Loucy (cell line): Measurements from ENCODE around the gene CORO2A.

ENCODE experiments used
- EZH2phosphoT487 ChIP-seq: fragments of 200-600 bp; IDR thresholded peaks from 2 replicates; pipeline ENCODE4 v1.6.1; 2018; ENCODE audit warnings: antibody characterized with exemption, mild to moderate bottlenecking, moderate library complexity, borderline replicate concordance
- TF ChIP-seq, protein P1 (sequence below): fragments of 200-600 bp; sonication (generic); conservative IDR thresholded peaks from 2 replicates; pipeline ENCODE4 v1.5.1; 2014; ENCODE audit warnings: mild to moderate bottlenecking, antibody characterized with exemption, low read length

DNA sequence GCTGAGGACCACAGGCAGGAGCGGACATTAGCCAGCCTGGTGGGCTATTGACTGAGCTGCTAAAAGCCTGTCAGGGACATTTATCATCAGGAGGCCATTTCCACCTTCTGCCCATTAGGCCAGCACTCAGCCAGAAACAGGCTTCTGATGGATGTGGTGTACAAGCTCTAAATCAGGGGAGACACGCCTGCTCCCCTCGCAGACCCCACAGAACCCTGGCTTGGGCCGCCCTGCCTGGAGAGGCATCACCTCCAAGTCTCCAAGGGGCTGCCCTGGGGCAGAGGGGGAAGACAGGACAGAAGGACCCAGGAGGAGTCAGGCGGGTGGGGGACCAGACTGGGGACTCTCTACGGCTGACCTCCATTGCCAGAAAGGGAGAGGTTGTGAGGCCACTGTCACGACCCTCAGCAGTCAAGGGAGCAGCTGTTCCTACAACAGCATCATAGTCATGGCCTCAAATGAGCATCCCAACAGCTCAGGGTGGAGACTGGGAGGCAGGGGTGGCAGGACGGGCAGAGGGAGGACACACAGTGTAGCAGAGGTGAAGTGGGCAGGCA is 49.4 kb downstream of the CORO2A start:
- TF ChIP-seq, protein P1, sequence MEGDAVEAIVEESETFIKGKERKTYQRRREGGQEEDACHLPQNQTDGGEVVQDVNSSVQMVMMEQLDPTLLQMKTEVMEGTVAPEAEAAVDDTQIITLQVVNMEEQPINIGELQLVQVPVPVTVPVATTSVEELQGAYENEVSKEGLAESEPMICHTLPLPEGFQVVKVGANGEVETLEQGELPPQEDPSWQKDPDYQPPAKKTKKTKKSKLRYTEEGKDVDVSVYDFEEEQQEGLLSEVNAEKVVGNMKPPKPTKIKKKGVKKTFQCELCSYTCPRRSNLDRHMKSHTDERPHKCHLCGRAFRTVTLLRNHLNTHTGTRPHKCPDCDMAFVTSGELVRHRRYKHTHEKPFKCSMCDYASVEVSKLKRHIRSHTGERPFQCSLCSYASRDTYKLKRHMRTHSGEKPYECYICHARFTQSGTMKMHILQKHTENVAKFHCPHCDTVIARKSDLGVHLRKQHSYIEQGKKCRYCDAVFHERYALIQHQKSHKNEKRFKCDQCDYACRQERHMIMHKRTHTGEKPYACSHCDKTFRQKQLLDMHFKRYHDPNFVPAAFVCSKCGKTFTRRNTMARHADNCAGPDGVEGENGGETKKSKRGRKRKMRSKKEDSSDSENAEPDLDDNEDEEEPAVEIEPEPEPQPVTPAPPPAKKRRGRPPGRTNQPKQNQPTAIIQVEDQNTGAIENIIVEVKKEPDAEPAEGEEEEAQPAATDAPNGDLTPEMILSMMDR = no peak
- TF ChIP-seq EZH2phosphoT487 = no peak
